GM19438 (cell line): ENCODE results near the gene SLC49A4.

ENCODE experiments used
- ATAC-seq: cut with Tn5 transposase; IDR thresholded peaks from one replicate; pipeline ENCODE4 v1.9.1; 2021; ENCODE audit warnings: low read depth; ENCODE audit not compliant: unreplicated experiment

Gene SLC49A4

GRCh38 chr3:122784436-122784835 lies 10.4 kb upstream of the SLC49A4 start:
- no peak for ATAC-seq

DNA sequence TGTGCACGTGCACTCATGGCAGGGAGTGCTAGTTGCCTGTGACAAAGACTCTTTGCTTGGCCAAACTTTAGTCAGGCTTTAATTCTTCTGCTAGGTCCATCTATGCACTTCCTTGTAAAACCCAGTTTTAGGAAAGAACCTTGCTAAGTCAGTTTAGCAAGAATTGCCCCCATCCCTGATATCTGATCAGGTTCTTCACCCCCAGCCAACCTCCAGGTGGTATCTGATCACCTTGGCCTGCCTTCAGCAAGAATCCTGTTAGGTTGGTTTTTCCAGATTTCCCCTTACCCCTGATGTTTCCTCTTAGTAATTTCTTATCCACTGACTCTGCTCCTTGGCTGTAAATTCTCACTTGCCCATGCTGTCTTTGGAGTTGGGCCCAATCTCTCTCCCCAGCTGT lies 9.6 kb upstream of the SLC49A4 start:
- no peak for ATAC-seq

- ATAC-seq, result no peak
These were observed 8.8 kb upstream of the SLC49A4 start for GRCh38 chr3:122786066-122786465.

DNA sequence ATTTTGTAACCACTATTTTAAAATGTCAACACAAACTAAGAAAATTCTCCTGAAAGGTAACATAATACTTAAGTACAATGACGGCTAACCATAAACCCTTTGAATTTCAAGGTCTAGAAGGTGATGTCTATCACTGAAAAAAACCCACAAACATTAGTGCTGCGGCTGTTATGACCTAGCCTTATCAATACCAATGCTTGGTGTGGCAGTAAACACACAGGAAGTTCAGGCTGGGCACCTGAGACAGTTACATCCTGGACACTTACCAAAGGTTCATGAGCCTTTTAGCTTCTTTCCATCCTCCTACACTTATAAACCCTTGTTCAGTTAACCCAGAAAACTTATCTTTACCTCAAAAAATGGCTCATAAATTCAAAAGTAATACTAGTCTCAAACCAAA lies 7.0 kb upstream of the SLC49A4 start:
- ATAC-seq, result no peak

- no peak for ATAC-seq
These were observed 5.1 kb upstream of the SLC49A4 start for GRCh38 chr3:122789585-122790273.

- peak; percentile 59 for ATAC-seq
These were observed 1.1 kb upstream of the SLC49A4 start, which contains the start of gene HSPBAP1 for GRCh38 chr3:122793568-122794416. HSPBAP1 (minus strand) TSS chr3:122793831; CDS start chr3:122793680, 151 bp downstream.

- no peak for ATAC-seq
These were observed 438 bp upstream of the SLC49A4 start for GRCh38 chr3:122794483-122794778.

DNA sequence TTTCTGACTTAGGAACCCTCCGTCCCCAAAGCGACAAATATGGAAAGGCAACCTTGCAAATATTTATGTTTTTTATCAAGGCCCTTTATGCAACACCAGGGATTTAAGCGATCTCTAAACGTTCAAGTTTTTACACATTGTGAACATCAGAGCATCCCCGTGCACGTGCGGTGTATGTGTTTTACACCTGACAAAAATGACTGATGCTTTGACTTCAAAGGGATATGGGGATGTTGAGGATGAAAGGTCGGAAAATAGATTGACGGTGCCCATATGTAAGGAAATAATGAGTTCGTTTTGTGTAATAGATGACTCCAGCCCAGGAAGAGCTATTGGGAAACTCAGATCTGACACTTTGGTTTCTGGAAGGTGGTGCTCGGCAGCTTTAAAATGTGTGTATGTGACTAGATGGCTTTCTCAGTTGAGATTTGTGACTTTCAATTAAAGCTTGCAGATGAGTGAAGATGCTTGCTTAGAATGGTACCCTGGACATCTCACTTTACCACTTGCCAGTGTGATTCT lies 866 bp downstream of the SLC49A4 start:
- ATAC-seq, result no peak

DNA sequence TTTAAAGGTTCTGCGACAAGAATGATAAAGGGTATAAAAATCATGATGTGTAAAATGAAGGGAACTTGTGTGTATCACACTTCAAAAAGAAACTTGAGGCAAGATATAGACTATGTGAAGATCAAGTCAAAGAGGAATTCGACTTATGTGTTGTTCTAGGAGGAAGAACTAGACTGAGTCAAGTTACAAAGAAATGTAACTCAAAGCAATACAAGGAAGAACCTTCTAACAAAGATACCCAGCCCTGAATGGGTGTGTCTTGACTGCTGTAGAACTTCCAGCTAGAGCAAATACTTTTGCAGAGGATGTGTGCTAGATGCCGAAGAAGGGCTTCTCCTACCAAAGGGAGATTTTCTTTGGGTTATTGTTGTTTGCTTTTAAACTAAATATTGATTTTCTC lies 2.4 kb downstream of the SLC49A4 start:
- no peak for ATAC-seq

GRCh38 chr3:122799322-122799721 lies 4.5 kb downstream of the SLC49A4 start:
- no peak for ATAC-seq

- no peak for ATAC-seq
These were observed 5.2 kb downstream of the SLC49A4 start for GRCh38 chr3:122800031-122800430.

- no peak for ATAC-seq
These were observed 5.9 kb downstream of the SLC49A4 start for GRCh38 chr3:122800706-122801237.

GRCh38 chr3:122802323-122802722 lies 7.5 kb downstream of the SLC49A4 start:
- no peak for ATAC-seq

DNA sequence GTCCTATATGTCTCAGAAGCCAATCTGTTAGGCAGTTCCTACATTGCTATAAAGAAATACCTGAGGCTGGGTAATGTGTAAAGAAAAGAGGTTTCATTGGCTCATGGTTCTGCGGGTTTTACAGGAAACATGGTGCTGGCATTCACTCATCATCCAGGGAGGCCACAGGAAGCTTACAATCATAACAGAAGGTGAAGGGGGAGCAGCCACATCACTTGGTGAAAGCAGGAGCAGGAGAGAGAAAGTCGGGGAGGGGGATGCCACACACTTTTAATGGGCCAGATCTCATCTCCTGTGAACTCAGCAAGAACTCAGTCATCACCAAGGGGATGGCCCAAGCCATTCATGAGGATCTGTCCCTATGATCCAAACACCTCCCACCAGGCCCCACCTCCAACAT lies 9.1 kb downstream of the SLC49A4 start:
- no peak for ATAC-seq

GRCh38 chr3:122810734-122811133 lies 15.9 kb downstream of the SLC49A4 start:
- ATAC-seq, result no peak

DNA sequence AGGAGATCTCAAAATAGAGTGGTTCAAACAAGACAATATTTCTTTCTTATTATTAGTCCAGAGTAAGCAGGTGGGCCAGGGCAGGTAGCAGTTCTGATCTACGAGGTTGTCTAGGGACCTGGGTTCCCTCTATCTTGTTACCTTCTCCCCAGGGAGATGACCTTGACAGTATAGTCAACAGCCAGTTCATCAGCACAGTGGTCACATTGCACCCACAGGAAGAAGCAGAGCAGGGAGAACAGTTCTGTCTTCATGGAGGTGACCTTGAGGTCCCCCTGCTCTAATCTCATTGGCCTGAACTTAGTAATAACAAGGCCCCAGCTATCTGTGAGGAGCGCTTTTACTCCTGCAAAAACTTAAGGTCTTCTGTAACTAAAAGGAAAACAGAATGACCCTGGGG lies 21.7 kb downstream of the SLC49A4 start:
- ATAC-seq, result no peak

- no peak for ATAC-seq
These were observed 29.9 kb downstream of the SLC49A4 start for GRCh38 chr3:122824465-122825381.

- no peak for ATAC-seq
These were observed 30.6 kb downstream of the SLC49A4 start for GRCh38 chr3:122825460-122825859.

GRCh38 chr3:122826278-122826677 lies 31.4 kb downstream of the SLC49A4 start:
- ATAC-seq, result no peak

GRCh38 chr3:122828281-122828680 lies 33.4 kb downstream of the SLC49A4 start:
- ATAC-seq, result no peak

- no peak for ATAC-seq
These were observed 40.7 kb downstream of the SLC49A4 start for GRCh38 chr3:122835590-122835989.
